ENCODE data around the gene STK32B.

DNA sequence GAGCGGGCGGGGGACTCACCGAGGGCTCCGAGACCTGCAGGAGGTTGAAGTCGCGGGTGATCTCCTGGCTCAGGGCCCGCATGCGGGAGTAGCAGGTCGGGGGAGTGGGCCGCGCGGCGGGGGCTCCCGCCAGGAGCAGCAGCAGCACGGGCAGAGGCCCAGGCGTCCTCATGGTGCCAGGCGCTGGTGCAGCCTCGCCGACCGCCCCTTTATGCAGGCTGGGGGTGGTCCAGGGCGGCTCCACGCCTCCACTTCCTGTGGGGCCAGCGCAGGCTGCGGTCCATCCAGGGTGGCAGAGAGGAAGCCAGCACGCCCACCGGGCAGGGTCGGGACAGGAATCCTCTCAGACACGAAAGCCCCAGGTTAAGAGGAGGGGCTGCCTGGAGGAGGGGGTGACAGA, 32.0 kb upstream of the STK32B start, which contains the start of gene CYTL1:
- TF ChIP-seq YY1 (IDR thresholded peaks at IDR 0.05; ENCODE audit: low read depth) (no peak), CEBPB (IDR thresholded peaks at IDR 0.05) (no peak), RAD21 (IDR thresholded peaks at IDR 0.05; ENCODE audit: low read depth) (no peak), TAF1 (IDR thresholded peaks at IDR 0.05; ENCODE audit: low read depth) (no peak), NFIC (IDR thresholded peaks at IDR 0.05) (no peak), TCF12 (IDR thresholded peaks at IDR 0.05; ENCODE audit: low read depth) (no peak), EP300 (IDR thresholded peaks at IDR 0.05; ENCODE audit: borderline replicate concordance) (no peak), EGR1 (IDR thresholded peaks at IDR 0.05) (no peak)
- TF ChIP-seq, protein P1, sequence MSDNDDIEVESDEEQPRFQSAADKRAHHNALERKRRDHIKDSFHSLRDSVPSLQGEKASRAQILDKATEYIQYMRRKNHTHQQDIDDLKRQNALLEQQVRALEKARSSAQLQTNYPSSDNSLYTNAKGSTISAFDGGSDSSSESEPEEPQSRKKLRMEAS (IDR thresholded peaks at IDR 0.05) = no peak
- TF ChIP-seq, protein P2, sequence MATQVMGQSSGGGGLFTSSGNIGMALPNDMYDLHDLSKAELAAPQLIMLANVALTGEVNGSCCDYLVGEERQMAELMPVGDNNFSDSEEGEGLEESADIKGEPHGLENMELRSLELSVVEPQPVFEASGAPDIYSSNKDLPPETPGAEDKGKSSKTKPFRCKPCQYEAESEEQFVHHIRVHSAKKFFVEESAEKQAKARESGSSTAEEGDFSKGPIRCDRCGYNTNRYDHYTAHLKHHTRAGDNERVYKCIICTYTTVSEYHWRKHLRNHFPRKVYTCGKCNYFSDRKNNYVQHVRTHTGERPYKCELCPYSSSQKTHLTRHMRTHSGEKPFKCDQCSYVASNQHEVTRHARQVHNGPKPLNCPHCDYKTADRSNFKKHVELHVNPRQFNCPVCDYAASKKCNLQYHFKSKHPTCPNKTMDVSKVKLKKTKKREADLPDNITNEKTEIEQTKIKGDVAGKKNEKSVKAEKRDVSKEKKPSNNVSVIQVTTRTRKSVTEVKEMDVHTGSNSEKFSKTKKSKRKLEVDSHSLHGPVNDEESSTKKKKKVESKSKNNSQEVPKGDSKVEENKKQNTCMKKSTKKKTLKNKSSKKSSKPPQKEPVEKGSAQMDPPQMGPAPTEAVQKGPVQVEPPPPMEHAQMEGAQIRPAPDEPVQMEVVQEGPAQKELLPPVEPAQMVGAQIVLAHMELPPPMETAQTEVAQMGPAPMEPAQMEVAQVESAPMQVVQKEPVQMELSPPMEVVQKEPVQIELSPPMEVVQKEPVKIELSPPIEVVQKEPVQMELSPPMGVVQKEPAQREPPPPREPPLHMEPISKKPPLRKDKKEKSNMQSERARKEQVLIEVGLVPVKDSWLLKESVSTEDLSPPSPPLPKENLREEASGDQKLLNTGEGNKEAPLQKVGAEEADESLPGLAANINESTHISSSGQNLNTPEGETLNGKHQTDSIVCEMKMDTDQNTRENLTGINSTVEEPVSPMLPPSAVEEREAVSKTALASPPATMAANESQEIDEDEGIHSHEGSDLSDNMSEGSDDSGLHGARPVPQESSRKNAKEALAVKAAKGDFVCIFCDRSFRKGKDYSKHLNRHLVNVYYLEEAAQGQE (IDR thresholded peaks at IDR 0.05; ENCODE audit: low read depth) = no peak

All from Ishikawa (cell line).